CD14-positive monocyte (primary cell): Measurements from ENCODE around the gene SYNJ2. TPM values are rescaled to one million over a fixed set of nuclear protein-coding genes. Genes with fewer than 3 reads are reported as not detected.

Experiments
- DNase-seq, 3 donors: peaks; one replicate each; pipeline ENCODE4 v3.0.0-alpha.2; 2011 to 2022
- H2AFZ ChIP-seq: 2 replicates; pipeline ENCODE4 v1.6.0; 2012; ENCODE audit warnings: mild to moderate bottlenecking, low read depth, low read length, inconsistent platforms; ENCODE audit not compliant: insufficient read depth, poor library complexity, severe bottlenecking
- H3K27ac ChIP-seq, 2 donors: 1 replicate in 1 of 2; 2 replicates in 1 of 2; pipeline ENCODE4 v1.5.1; 2012 to 2013; ENCODE audit warnings: low read length in 2 of 2, control low read depth in 1 of 2, inconsistent platforms in 1 of 2, low read depth in 1 of 2, mild to moderate bottlenecking in 1 of 2
- H3K27me3 ChIP-seq, 2 donors: one replicate each; pipeline versions ENCODE4 v1.6.0 to v1.6.1; 2011 to 2013; ENCODE audit warnings: low read length in 2 of 2; ENCODE audit not compliant: control insufficient read depth in 2 of 2, insufficient read depth in 2 of 2
- H3K36me3 ChIP-seq, 2 donors: replicated peaks in 1 of 2; 1 replicate in 1 of 2; 2 replicates in 1 of 2; pipeline versions ENCODE4 v1.5.1 to v1.6.1; 2012 to 2013; ENCODE audit warnings: low read length in 2 of 2, control low read depth in 1 of 2, inconsistent platforms in 1 of 2, mild to moderate bottlenecking in 1 of 2; ENCODE audit not compliant: insufficient read depth in 2 of 2, control insufficient read depth in 1 of 2
- H3K4me1 ChIP-seq, 2 donors: 1 replicate in 1 of 2; 2 replicates in 1 of 2; pipeline versions ENCODE4 v1.5.1 to v1.6.1; 2012 to 2013; ENCODE audit warnings: low read length in 2 of 2, control low read depth in 1 of 2, inconsistent platforms in 1 of 2, mild to moderate bottlenecking in 1 of 2, moderate library complexity in 1 of 2; ENCODE audit not compliant: insufficient read depth in 2 of 2, control insufficient read depth in 1 of 2
- H3K4me2 ChIP-seq: replicated peaks from 2 replicates; pipeline ENCODE3; 2012; ENCODE audit warnings: low read length, moderate library complexity, mild to moderate bottlenecking; ENCODE audit not compliant: poor library complexity, severe bottlenecking; ENCODE audit errors: extremely low read depth
- H3K4me3 ChIP-seq, 3 experiments: fragments of 200-600 bp in 1 of 3; sonication (generic) in 1 of 3; replicated peaks in 1 of 3; 1 replicate in 2 of 3; 2 replicates in 1 of 3; pipeline ENCODE4 v1.5.1; 2011 to 2013; ENCODE audit warnings: low read length in 3 of 3, mild to moderate bottlenecking in 3 of 3, control low read depth in 2 of 3, low read depth in 2 of 3, inconsistent platforms in 1 of 3, moderate library complexity in 1 of 3
- H3K79me2 ChIP-seq: 2 replicates; pipeline ENCODE4 v1.6.0; 2012; ENCODE audit warnings: mild to moderate bottlenecking, control low read depth, inconsistent platforms, low read length, moderate library complexity; ENCODE audit not compliant: insufficient read depth
- H3K9ac ChIP-seq: 2 replicates; pipeline ENCODE4 v1.6.0; 2017; ENCODE audit warnings: low read length, mild to moderate bottlenecking; ENCODE audit not compliant: insufficient read depth, poor library complexity, severe bottlenecking
- H3K9me3 ChIP-seq, 2 donors: replicated peaks in 1 of 2; 1 replicate in 1 of 2; 2 replicates in 1 of 2; pipeline versions ENCODE4 v1.5.1 to v1.6.1; 2012 to 2013; ENCODE audit warnings: low read length in 2 of 2, control low read depth in 1 of 2; ENCODE audit not compliant: control insufficient read depth in 1 of 2, insufficient read depth in 1 of 2
- H4K20me1 ChIP-seq: 2 replicates; pipeline ENCODE4 v1.6.0; 2012; ENCODE audit warnings: mild to moderate bottlenecking, low read length, control low read depth, moderate library complexity; ENCODE audit not compliant: insufficient read depth
- H3K27ac Mint-ChIP-seq, 7 donors: one replicate each; pipeline ENCODE4 v1.8.0; 2020; ENCODE audit warnings: mild to moderate bottlenecking in 7 of 7, mixed read lengths in 7 of 7, moderate library complexity in 6 of 7, inconsistent platforms in 2 of 7
- H3K27me3 Mint-ChIP-seq, 3 donors: one replicate each; pipeline ENCODE4 v1.8.0; 2021 to 2022; ENCODE audit warnings: low read depth in 3 of 3, mild to moderate bottlenecking in 3 of 3, mixed read lengths in 3 of 3, moderate library complexity in 3 of 3, inconsistent platforms in 1 of 3
- H3K36me3 Mint-ChIP-seq, 2 donors: one replicate each; pipeline ENCODE4 v1.8.0; 2020; ENCODE audit warnings: mixed read lengths in 2 of 2, inconsistent platforms in 1 of 2, mild to moderate bottlenecking in 1 of 2
- H3K4me1 Mint-ChIP-seq: one replicate; pipeline ENCODE4 v1.8.0; 2020; ENCODE audit warnings: mild to moderate bottlenecking, mixed read lengths
- H3K4me3 Mint-ChIP-seq, 2 donors: one replicate each; pipeline ENCODE4 v1.8.0; 2020; ENCODE audit warnings: mild to moderate bottlenecking in 2 of 2, mixed read lengths in 2 of 2, moderate library complexity in 1 of 2
- H3K9me3 Mint-ChIP-seq, 7 donors: one replicate each; pipeline ENCODE4 v1.8.0; 2020 to 2022; ENCODE audit warnings: mixed read lengths in 7 of 7, mild to moderate bottlenecking in 6 of 7, moderate library complexity in 6 of 7, inconsistent platforms in 2 of 7
- WGBS: methylation state at CpG from one replicate; pipeline ENCODE4 v1.1.5; 2013; ENCODE audit warnings: missing lambda C conversion rate; ENCODE audit not compliant: insufficient coverage; 5-methylcytosine and 5-hydroxymethylcytosine counted together
- intact Hi-C, 2 donors: fragments of 100-400 bp; cut with micrococcal nuclease; formaldehyde crosslinking; loops; one replicate each; pipeline versions ENCODE4 v1.15.0 to v1.15.1; 2023
- polyA plus RNA-seq, 3 donors: library from polyadenylated mRNA; depleted of rRNA in 1 of 3; unstranded in 2 of 3; stranded (reverse) in 1 of 3; fragments of 300-500 nt in 2 of 3; fragments of >200 nt in 1 of 3; fragmentation: Illumina TruSeq in 2 of 3; gene quantifications; 1 replicate in 2 of 3; 2 replicates in 1 of 3; pipeline ENCODE4 v1.2.3, GENCODE V29; 2012 to 2021
- TF ChIP-seq, protein P1 (sequence below): fragments of 200-600 bp; IDR thresholded peaks from one replicate; pipeline ENCODE4 v1.8.0; 2022; ENCODE audit warnings: antibody characterized with exemption, mild to moderate bottlenecking

SYNJ2 gene
- polyA plus RNA-seq, 3 donors, result 0.82 to 2.0 (median 1.6) TPM

- intact Hi-C loops, result no loop called here
- no peak overlapping the region for H3K27ac ChIP-seq
Observed at GRCh38 chr6:158010591-158011477, 29.2 kb downstream of the SYNJ2 start.

GRCh38 chr6:158011478-158011920 is 29.8 kb downstream of the SYNJ2 start:
- Histone ChIP-seq H3K36me3 (no peaks in the 10 kb centered on the region), H3K27ac (no peak overlapping the region), H3K4me3 (no peak overlapping the region), H3K9ac (no peak overlapping the region), H3K27me3 (no peaks in the 10 kb centered on the region), H3K4me2 (no peak overlapping the region), H3K4me1 (peaks cover 23 to 25% of the 10 kb centered on the region in 2 donors), H4K20me1 (no peaks in the 10 kb centered on the region), H2AFZ (no peak overlapping the region), H3K9me3 (no peaks in the 10 kb centered on the region), H3K79me2 (no peaks in the 10 kb centered on the region)
- no peak for DNase-seq
- Mint-ChIP-seq H3K4me3 (no peak overlapping the region), H3K27me3 (peaks cover 2 to 4% (median 4%) of the 10 kb centered on the region in 3 donors), H3K36me3 (peaks cover 0 to 6% of the 10 kb centered on the region in 2 donors), H3K9me3 (peaks cover 0 to 4% (median 2%) of the 10 kb centered on the region in 7 donors), H3K4me1 (peaks cover 38% of the 10 kb centered on the region), H3K27ac (no peak overlapping the region)
- intact Hi-C loops, result no loop called here
- TF ChIP-seq, protein P1, sequence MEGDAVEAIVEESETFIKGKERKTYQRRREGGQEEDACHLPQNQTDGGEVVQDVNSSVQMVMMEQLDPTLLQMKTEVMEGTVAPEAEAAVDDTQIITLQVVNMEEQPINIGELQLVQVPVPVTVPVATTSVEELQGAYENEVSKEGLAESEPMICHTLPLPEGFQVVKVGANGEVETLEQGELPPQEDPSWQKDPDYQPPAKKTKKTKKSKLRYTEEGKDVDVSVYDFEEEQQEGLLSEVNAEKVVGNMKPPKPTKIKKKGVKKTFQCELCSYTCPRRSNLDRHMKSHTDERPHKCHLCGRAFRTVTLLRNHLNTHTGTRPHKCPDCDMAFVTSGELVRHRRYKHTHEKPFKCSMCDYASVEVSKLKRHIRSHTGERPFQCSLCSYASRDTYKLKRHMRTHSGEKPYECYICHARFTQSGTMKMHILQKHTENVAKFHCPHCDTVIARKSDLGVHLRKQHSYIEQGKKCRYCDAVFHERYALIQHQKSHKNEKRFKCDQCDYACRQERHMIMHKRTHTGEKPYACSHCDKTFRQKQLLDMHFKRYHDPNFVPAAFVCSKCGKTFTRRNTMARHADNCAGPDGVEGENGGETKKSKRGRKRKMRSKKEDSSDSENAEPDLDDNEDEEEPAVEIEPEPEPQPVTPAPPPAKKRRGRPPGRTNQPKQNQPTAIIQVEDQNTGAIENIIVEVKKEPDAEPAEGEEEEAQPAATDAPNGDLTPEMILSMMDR, result no peak
- WGBS, result 74% methylated on average over 4 of the region's 6 CpGs

More at GRCh38 chr6:158010591-158011477, 29.2 kb downstream of the SYNJ2 start:
- TF ChIP-seq, protein P1, result no peak
- Histone ChIP-seq H3K9me3 (no peaks in the 10 kb centered on the region), H3K9ac (no peak overlapping the region), H3K79me2 (no peaks in the 10 kb centered on the region), H4K20me1 (no peaks in the 10 kb centered on the region), H3K4me3 (no peak overlapping the region), H3K27me3 (no peaks in the 10 kb centered on the region), H3K4me1 (peaks cover 23 to 25% of the 10 kb centered on the region in 2 donors), H3K4me2 (no peak overlapping the region), H2AFZ (no peak overlapping the region), H3K36me3 (no peaks in the 10 kb centered on the region)
- peaks cover 0 to 6% of the 10 kb centered on the region in 2 donors for H3K36me3 Mint-ChIP-seq
- H3K9me3 Mint-ChIP-seq, result peaks cover 0 to 4% (median 2%) of the 10 kb centered on the region in 7 donors
- peaks cover 38% of the 10 kb centered on the region for H3K4me1 Mint-ChIP-seq
- DNase-seq, result no peak
- WGBS, result 96% methylated on average over 18 of the region's 19 CpGs
- H3K4me3 Mint-ChIP-seq, result no peak overlapping the region
- peak overlapping the region in 2 of 7 donors; percentile 55 to 72 for H3K27ac Mint-ChIP-seq
- peaks cover 2 to 4% (median 4%) of the 10 kb centered on the region in 3 donors for H3K27me3 Mint-ChIP-seq
